ENCODE results near the gene PRELID3B.

The PRELID3B gene

DNA sequence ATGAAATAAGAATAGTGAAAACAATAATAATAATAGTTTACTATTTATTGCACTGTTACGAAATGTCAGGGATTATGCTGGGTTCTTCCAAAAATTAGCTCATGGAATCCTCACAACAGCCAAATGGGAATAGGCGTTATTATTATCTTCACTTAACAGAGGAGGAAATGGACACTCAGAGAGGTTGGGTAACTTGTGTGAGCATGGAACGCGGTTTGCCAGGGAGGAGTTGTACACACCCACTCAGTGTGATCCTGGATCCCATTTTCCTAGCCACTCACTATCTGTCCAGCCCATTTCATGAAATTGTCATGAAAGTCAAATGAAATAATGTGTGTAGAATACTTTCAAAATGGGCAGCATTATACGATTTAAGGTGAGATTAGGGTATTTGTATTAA is 56.9 kb downstream of the PRELID3B start:
- TF ChIP-seq, protein P1, sequence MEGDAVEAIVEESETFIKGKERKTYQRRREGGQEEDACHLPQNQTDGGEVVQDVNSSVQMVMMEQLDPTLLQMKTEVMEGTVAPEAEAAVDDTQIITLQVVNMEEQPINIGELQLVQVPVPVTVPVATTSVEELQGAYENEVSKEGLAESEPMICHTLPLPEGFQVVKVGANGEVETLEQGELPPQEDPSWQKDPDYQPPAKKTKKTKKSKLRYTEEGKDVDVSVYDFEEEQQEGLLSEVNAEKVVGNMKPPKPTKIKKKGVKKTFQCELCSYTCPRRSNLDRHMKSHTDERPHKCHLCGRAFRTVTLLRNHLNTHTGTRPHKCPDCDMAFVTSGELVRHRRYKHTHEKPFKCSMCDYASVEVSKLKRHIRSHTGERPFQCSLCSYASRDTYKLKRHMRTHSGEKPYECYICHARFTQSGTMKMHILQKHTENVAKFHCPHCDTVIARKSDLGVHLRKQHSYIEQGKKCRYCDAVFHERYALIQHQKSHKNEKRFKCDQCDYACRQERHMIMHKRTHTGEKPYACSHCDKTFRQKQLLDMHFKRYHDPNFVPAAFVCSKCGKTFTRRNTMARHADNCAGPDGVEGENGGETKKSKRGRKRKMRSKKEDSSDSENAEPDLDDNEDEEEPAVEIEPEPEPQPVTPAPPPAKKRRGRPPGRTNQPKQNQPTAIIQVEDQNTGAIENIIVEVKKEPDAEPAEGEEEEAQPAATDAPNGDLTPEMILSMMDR (conservative IDR thresholded peaks at IDR 0.05): no peak
- no peak overlapping the region for H3K27ac ChIP-seq

DNA sequence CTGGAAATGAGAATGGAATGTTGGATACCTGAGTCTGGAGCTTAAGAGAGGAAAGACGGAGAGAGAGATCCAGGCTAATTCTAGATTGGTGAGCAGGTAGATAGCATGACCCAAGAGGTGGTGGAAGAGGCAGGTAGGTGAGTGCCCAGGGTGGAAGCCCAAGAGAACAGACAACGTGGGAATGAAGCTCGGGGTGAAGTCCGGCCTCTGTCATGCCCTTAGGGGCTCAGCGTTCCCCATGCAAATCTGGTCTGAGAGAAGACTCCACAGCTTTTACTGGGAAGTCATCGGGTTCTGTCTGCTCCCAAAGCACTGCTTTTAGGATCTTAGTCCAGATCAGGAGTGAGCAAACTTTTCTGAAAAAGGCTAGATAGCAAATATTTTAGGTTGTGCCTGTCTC is 57.9 kb downstream of the PRELID3B start:
- TF ChIP-seq, protein P1 (conservative IDR thresholded peaks at IDR 0.05): no peak
- H3K27ac ChIP-seq: no peak overlapping the region
